ENCODE results near the gene MBLAC1. TPM values are rescaled to one million over a fixed set of nuclear protein-coding genes. Genes with fewer than 3 reads are reported as not detected.

MBLAC1 gene
- total and polyA plus RNA-seq, 10 of the 15 experiments (the other 5 are each of a cell fraction or from before 2014, with no cell fraction given) = 0.24 to 3.2 (median 1.8) TPM; not detected in 1

GRCh38 chr7:100107890-100108289 lies 18.9 kb upstream of the MBLAC1 start:
- 70% methylated on average over 11 of the region's 11 CpGs for WGBS (ENCODE audit: insufficient coverage, insufficient replicate concordance, low lambda C conversion rate, missing lambda C conversion rate)
- H4K20me1 ChIP-seq (ENCODE audit: control insufficient read depth, insufficient read depth) = no peaks in the 10 kb centered on the region
- DNase-seq (ENCODE audit: low read depth, low spot score) (no peak), FAIRE-seq (no peak), ATAC-seq (no peak)
- no peak overlapping the region for H2AFZ ChIP-seq (ENCODE audit: control insufficient read depth, low read depth, low read length)
- no peaks in the 10 kb centered on the region for H3K9me3 ChIP-seq (replicated peaks; ENCODE audit: control insufficient read depth, insufficient read depth, low read length)
- TF ChIP-seq PRDM15 (CRISPR knock-in tag; IDR thresholded peaks at IDR 0.05) (no peak), GABPA (IDR thresholded peaks at IDR 0.05; ENCODE audit: low read depth) (no peak), KDM1A (IDR thresholded peaks at IDR 0.05; ENCODE audit: borderline replicate concordance) (no peak), STAT3 (IDR thresholded peaks at IDR 0.05; ENCODE audit: low read depth, low read length) (no peak), ZBED1 (IDR thresholded peaks at IDR 0.05; ENCODE audit: borderline replicate concordance) (no peak), SMAD5 (IDR thresholded peaks at IDR 0.05; ENCODE audit: low read depth) (no peak)
- H3K27me3 ChIP-seq (replicated peaks in 1 of 2; ENCODE audit: control insufficient read depth in 2 of 2, insufficient read depth in 2 of 2, low read length in 1 of 2) = no peaks in the 10 kb centered on the region
- H3K4me2 ChIP-seq (ENCODE audit: control insufficient read depth, insufficient read depth) = no peak overlapping the region
- ChIA-PET RAD21 (ENCODE audit: unreplicated experiment) (no interaction called here), CTCF (no interaction called here), POLR2A (no interaction called here), SMC1A (ENCODE audit: uncharacterized antibody, unreplicated experiment) (no interaction called here)
- intact Hi-C loops (cut with micrococcal nuclease; ENCODE audit: unreplicated experiment) = no loop called here
- H3K4me3 ChIP-seq = no peak overlapping the region
- no peaks in the 10 kb centered on the region for H3K4me1 ChIP-seq (ENCODE audit: control insufficient read depth, insufficient read depth, low read length)
- H3K79me2 ChIP-seq (ENCODE audit: control insufficient read depth, insufficient read depth, low read length) = no peaks in the 10 kb centered on the region
- no TSS peak for BruUV-seq (replicated peaks)
- in situ Hi-C loops (cut with MboI) = no loop called here
- no peak overlapping the region for H3K27ac ChIP-seq (ENCODE audit: control insufficient read depth, insufficient read depth)
- peaks cover 5 to 9% of the 10 kb centered on the region in 2 experiments; a peak in 3 of 4 replicates for H3K36me3 ChIP-seq (ENCODE audit: control insufficient read depth in 2 of 2, insufficient read depth in 2 of 2, low read length in 1 of 2)
- H3K9ac ChIP-seq (ENCODE audit: control insufficient read depth, insufficient read depth, low read length) = no peak overlapping the region

All from GM12878 (cell line).